Activated CD4-positive, alpha-beta T cell treated with anti-CD3 and anti-CD28 coated beads, Interleukin-2, amount 50 U/mL, for 24 hours (primary cell): ENCODE results near the gene NBAS.

ENCODE experiments used
- DNase-seq, 2 donors: peaks; one replicate each; pipeline ENCODE4 v3.0.0-alpha.2; 2020; ENCODE audit warnings: low read depth in 1 of 2, low spot score in 1 of 2

NBAS gene

DNA sequence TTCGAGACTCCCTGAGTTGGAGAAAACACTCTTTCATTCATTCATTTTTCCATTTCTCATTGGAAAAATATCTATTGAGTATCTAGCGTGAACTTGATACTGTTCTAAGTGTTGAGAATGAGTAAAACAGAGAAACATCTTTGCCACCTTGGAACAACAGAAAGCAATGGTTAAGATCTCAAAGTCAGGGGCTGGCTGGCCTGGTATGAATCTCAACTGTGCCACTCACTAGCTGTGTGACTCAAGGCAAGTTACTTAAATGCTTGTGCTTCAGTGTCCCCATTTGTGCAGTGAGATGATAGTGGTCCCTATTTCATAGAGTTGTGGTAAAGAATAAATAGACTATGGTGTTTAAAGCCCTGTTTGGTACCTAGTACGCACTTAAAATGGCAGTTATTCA, 415.2 kb downstream of the NBAS start:
- no peak for DNase-seq

DNA sequence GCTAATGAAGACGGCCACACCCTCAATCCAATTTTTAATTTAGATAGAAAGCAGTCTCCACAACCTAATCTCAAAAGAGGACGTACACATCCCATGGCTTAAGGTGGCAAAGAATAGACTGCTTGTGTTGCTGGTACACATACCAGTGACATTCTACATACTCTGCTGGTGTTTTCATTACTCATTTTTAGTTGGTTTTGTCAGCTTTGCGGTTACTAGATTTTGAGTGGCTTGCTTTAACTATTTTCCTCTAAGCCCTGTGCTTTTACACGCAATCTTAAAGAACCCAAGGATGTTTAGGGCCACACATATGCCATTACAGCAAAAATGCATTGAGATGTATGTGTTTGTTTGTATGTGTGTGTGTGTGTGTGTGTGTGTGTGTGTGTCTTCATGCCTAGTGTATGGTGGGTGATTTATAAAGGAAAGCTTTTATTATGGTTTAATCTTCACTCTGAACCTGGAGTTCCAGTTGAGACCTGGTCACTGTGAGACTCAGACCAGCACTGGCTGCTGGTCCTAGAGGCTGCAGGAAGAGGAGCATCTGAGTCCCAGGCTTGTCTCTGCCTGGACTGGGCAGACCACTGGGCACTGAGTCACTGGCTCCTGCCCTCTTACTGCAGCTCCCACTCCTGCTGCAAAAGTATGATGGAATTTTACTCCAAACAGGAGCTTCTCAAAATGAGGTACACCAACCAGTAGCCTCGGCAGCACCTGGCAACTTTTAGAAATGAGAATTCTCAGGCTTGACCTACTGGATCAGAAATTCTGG, 415.9 kb downstream of the NBAS start:
- DNase-seq, result no peak

- DNase-seq, result peak; percentile 36 to 78
Observed at GRCh38 chr2:15142069-15142689, 419.0 kb downstream of the NBAS start.

DNA sequence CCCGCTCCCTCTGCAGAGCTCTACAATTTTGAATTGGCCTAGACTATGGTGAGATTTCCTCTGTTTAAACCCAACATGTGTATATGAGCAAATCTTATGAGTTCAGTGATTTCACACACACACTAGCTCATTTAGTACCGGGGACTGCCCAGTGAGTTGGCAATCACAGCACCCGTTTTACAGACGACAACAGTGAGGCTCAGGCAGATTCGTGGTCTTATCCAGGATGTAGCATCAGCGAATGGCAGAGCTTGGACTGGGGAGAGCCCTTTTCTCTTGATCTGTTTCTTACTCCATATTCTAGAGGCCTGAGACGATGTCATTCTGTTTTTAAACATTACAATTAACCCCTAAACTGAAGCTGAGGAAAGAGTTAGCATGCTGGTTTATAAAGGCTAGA, 419.9 kb downstream of the NBAS start:
- no peak for DNase-seq

GRCh38 chr2:15136639-15137038, 424.5 kb downstream of the NBAS start:
- DNase-seq, result no peak

DNA sequence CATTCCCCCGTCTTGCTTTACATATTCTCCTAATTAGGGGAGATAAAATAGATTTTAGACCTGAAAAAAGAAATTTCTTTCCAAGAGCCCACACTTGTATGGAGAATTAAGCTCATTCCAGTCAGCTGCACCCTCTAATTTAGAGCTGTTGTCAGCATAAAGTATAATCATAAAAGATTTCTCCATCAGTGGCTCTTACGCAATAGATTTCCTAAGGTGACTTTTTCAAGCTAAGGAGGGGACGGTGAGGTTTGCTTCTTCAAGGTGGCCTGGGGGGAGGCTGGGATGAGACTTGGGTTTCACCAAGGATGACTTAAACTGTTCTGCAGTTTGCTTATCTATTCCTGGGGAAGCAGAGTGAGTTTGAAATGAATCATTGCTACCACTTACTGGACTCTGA, 426.2 kb downstream of the NBAS start:
- no peak for DNase-seq

- no peak for DNase-seq
Observed at GRCh38 chr2:15133461-15133860, 427.7 kb downstream of the NBAS start.

- no peak for DNase-seq
Observed at GRCh38 chr2:15128846-15129245, 432.3 kb downstream of the NBAS start.

DNA sequence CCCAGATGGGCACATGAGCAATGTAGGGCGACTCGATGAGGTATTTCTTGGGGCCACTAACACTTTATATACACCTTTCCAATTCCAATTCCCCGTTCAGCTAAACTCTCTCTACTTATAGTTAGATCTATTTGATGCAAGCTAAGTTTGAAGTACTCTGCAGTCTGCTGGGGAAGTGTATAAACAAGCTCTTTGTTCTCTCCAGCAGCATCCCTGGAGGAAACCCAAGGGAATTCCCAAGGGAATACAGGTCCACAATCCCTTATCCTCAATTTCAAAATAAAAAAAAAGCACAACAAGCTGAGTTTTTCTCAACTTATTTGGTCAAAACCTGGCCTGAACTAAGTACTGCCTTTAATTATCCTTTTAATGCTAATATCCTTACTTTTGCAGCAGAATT, 433.3 kb downstream of the NBAS start:
- no peak for DNase-seq

- DNase-seq, result no peak
Observed at GRCh38 chr2:15127301-15127700, 433.8 kb downstream of the NBAS start.

DNA sequence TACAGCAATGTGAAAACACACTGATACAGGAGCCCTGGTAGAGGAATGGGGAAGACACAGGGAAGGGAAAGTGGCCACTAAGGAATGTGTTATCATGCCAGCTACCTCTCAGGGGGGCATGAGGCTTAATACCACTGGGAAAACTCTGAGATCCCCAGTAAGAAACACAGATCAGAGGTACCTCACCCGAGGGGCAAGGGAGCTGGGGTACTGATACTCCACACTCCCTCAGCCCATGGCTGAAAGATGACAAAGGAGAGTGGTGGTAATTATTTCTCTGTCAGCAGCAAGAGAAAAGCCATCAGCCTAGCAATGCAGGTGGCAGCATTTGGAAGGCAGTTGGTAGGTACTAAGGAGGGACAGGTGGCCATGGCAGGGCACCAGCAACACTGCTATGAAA, 434.8 kb downstream of the NBAS start:
- DNase-seq, result no peak

DNA sequence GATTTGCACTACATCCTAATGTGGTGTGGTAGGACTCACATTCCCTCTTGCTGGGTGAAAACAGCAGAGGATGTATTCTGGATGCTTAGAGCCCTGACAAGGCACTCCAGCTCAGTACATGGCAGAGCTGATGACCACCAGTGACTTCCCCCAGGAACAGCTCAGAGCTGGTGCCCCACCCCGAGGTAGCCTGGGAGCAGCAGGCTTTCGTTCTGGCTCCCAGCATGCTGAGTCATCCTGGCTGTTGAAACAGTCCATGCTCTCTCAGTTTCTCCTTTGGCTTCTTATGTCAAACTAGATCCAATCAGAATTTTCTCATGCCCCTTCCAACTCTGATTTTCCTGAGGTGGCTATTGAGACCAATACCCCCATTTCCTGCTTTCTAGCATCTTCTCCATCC, 438.2 kb downstream of the NBAS start:
- DNase-seq, result no peak

- DNase-seq, result no peak
Observed at GRCh38 chr2:15120631-15121030, 440.5 kb downstream of the NBAS start.

DNA sequence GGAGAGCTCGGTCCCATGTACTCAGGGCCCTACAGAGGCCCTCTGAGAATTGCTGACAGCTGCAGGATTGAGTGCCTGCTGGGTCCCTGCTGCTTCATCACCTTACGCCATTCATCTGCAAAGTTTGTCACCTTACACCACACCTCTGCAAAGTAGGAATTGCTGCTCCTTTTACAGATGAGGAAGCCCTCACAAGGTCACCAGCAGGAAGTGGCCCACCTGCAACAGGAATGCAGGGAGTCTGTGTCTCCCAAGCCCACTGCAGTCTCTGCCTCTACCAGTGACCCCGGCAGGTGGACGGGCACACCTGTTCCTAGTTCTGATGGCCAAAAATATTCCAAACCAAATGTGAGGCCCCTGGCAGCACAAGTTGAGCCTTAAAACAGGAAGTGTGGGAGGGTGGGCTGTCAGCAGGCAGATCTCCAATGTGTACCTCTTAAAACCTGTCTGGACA, 441.4 kb downstream of the NBAS start:
- no peak for DNase-seq

DNA sequence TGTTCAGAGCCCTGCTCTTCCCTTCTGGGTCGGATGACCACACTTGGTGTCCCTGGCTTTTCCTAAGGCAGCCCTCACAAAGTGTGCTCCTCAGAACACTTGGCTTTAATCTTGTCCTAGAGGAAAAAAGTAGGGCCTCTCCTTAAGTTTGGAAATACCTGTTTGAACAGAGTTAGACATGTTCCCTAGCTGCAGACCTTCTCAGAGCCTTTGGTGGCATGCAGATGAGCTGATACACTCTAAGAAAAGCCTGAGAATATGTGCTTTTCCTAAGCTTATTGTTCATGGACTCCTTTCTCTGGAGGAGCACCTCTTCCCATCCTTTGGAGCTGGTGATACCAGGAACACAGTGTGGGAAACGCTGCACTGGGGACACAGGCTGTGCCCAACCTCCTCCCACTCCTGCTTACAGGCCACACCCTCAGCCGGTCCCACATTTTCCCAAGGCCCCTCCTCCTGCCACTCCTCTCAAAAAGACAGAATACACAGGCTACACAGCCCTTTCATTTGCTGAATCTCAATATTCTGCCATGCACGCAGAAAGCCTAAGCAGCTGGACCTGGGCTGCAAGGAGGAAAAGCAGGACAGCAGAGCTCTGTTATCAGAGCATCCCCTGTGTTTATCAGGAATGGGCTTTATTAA, 443.6 kb downstream of the NBAS start:
- DNase-seq, result no peak
